Endothelial cell of umbilical vein (primary cell): Measurements from ENCODE around the gene PLPPR2. TPM values are rescaled to one million over a fixed set of nuclear protein-coding genes. Genes with fewer than 3 reads are reported as not detected.

ENCODE experiments used
- BruUV-seq: library from RNA; stranded (reverse); fragments of 400-500 nt; replicated peaks from 2 replicates; lab custom pipeline; 2021; lab: Mats Ljungman, UMichigan
- CTCF ChIA-PET: fragments of 300-600, 350-600 bp; sonication (Branson Sonifier 250); formaldehyde crosslinking; loops from one replicate; lab custom pipeline; 2021; ENCODE audit warnings: antibody characterized with exemption, inconsistent platforms; lab: Charles Lee
- POLR2A ChIA-PET: fragments of 300-600, 350-600 bp; sonication (Branson Sonifier 250); formaldehyde crosslinking; loops from one replicate; lab custom pipeline; 2021; ENCODE audit warnings: antibody characterized with exemption, inconsistent platforms; lab: Charles Lee
- DNase-seq: peaks from one replicate; pipeline ENCODE4 v3.0.0-alpha.2; 2011; ENCODE audit warnings: low read depth, low spot score
- FAIRE-seq: peaks from 2 replicates; lab custom pipeline; 2011; peaks lifted over from hg19 to GRCh38; lab: Jason Lieb, UNC
- H2AFZ ChIP-seq: 2 replicates; pipeline ENCODE4 v1.6.0; 2012; ENCODE audit warnings: low read depth, low read length, control low read depth, inconsistent platforms
- H3K27ac ChIP-seq: 2 replicates; pipeline ENCODE4 v1.5.1; 2011; ENCODE audit warnings: low read depth, mild to moderate bottlenecking, control low read depth, low read length, moderate library complexity; ENCODE audit not compliant: insufficient read depth
- H3K27me3 ChIP-seq, 2 experiments: 2 replicates each; pipeline versions ENCODE4 v1.6.0 to v1.6.1; 2011; ENCODE audit warnings: low read length in 2 of 2, mixed read lengths in 1 of 2; ENCODE audit not compliant: control insufficient read depth in 2 of 2, insufficient read depth in 2 of 2
- H3K36me3 ChIP-seq, 2 experiments: 2 replicates in 1 of 2; 3 replicates in 1 of 2; pipeline ENCODE4 v1.5.1; 2011; ENCODE audit warnings: low read length in 2 of 2, mild to moderate bottlenecking in 1 of 2, moderate library complexity in 1 of 2; ENCODE audit not compliant: control insufficient read depth in 2 of 2, insufficient read depth in 2 of 2; ENCODE audit errors: extremely low read depth in 1 of 2
- H3K4me1 ChIP-seq: 3 replicates; pipeline ENCODE4 v1.5.1; 2011; ENCODE audit warnings: mild to moderate bottlenecking, low read length; ENCODE audit not compliant: control insufficient read depth, insufficient read depth; ENCODE audit errors: extremely low read depth
- H3K4me2 ChIP-seq: 2 replicates; pipeline ENCODE4 v1.6.1; 2011; ENCODE audit warnings: low read length, control low read depth, mixed read lengths; ENCODE audit not compliant: insufficient read depth
- H3K4me3 ChIP-seq, 3 experiments: fragments of 200-600 bp in 1 of 3; sonication (generic), shearing (Covaris generic) in 1 of 3; replicated peaks in 1 of 3; 2 replicates each; pipeline ENCODE4 v1.5.1; 2011 to 2016; ENCODE audit warnings: control low read depth in 3 of 3, low read length in 3 of 3, mild to moderate bottlenecking in 2 of 3, inconsistent platforms in 1 of 3, low read depth in 1 of 3, moderate library complexity in 1 of 3; ENCODE audit not compliant: insufficient read depth in 1 of 3
- H3K79me2 ChIP-seq: 2 replicates; pipeline ENCODE4 v1.6.0; 2012; ENCODE audit warnings: low read length, inconsistent platforms; ENCODE audit not compliant: control insufficient read depth, insufficient read depth
- H3K9ac ChIP-seq: replicated peaks from 2 replicates; pipeline ENCODE3; 2011; ENCODE audit warnings: low read length, control low read depth; ENCODE audit not compliant: insufficient read depth; ENCODE audit errors: extremely low read depth
- H3K9me1 ChIP-seq: replicated peaks from 3 replicates; pipeline ENCODE4 v1.6.0; 2011; ENCODE audit warnings: mild to moderate bottlenecking, low read length; ENCODE audit not compliant: control insufficient read depth, insufficient read depth; ENCODE audit errors: extremely low read depth
- H3K9me3 ChIP-seq: replicated peaks from 2 replicates; pipeline ENCODE4 v1.5.1; 2012; ENCODE audit warnings: low read length, inconsistent platforms; ENCODE audit not compliant: control insufficient read depth, insufficient read depth
- H4K20me1 ChIP-seq: replicated peaks from 2 replicates; pipeline ENCODE3; 2011; ENCODE audit warnings: mild to moderate bottlenecking, low read length; ENCODE audit not compliant: control insufficient read depth, insufficient read depth; ENCODE audit errors: extremely low read depth
- EZH2 ChIP-seq: IDR thresholded peaks from 2 replicates; pipeline ENCODE4 v1.6.1; 2012; ENCODE audit warnings: borderline replicate concordance, low read depth, mild to moderate bottlenecking, moderate library complexity, low read length, inconsistent platforms; ENCODE audit not compliant: severe bottlenecking
- FOS ChIP-seq: IDR thresholded peaks from 2 replicates; pipeline ENCODE4 v1.6.1; 2011; ENCODE audit warnings: mild to moderate bottlenecking, low read length, moderate library complexity, borderline replicate concordance; ENCODE audit not compliant: insufficient read depth
- GATA2 ChIP-seq: IDR thresholded peaks from 2 replicates; pipeline ENCODE4 v1.7.0; 2011; ENCODE audit warnings: low read depth, mild to moderate bottlenecking, moderate library complexity, mixed read lengths, low read length; ENCODE audit not compliant: insufficient read length, insufficient read depth
- JUN ChIP-seq: IDR thresholded peaks from 2 replicates; pipeline ENCODE4 v1.6.1; 2011; ENCODE audit warnings: borderline replicate concordance, low read depth; ENCODE audit not compliant: insufficient read length, insufficient read depth
- MAX ChIP-seq: IDR thresholded peaks from 2 replicates; pipeline ENCODE4 v1.6.1; 2011; ENCODE audit not compliant: insufficient read depth, insufficient read length
- POLR2AphosphoS5 ChIP-seq: IDR thresholded peaks from 2 replicates; pipeline ENCODE4 v1.6.1; 2012; ENCODE audit warnings: low read depth, mild to moderate bottlenecking, control low read depth, low read length, moderate library complexity; ENCODE audit not compliant: insufficient read depth
- dilution Hi-C: fragments of 300-500 bp; cut with MboI; formaldehyde crosslinking; loops from one replicate; pipeline ENCODE4 v1.15.0; 2019; ENCODE audit warnings: low sequenced_read_pairs; ENCODE audit not compliant: extremely low pct_ligation_motif_present
- intact Hi-C: fragments of 100-400 bp; cut with micrococcal nuclease; formaldehyde crosslinking; loops from one replicate; pipeline ENCODE4 v1.10.0; 2022
- polyA plus RNA-seq, 4 experiments: library from polyadenylated mRNA; depleted of rRNA in 3 of 4; stranded (reverse) in 3 of 4; unstranded in 1 of 4; fragments of >200 nt; gene quantifications; 2 replicates each; pipeline versions ENCODE4 v1.2.1 to v1.2.3, GENCODE V29; 2011 to 2012; ENCODE audit warnings: missing spikeins in 1 of 4
- total RNA-seq: library from RNA; stranded (reverse); gene quantifications from 2 replicates; pipeline ENCODE4 v1.2.3, GENCODE V29; 2021
- TF ChIP-seq, protein P1 (sequence below), 2 donors: IDR thresholded peaks; 1 replicate in 1 of 2; 2 replicates in 1 of 2; pipeline ENCODE4 v1.5.1; 2011; ENCODE audit warnings: low read length in 2 of 2, mild to moderate bottlenecking in 2 of 2, moderate library complexity in 2 of 2, control low read depth in 1 of 2, inconsistent platforms in 1 of 2, low read depth in 1 of 2; ENCODE audit not compliant: insufficient read depth in 1 of 2; ENCODE audit errors: extremely low read depth in 1 of 2

PLPPR2 gene
- total and polyA plus RNA-seq, 2 donors (not counting 3 experiments of a cell fraction or from before 2014, with no cell fraction given) = 23.7 to 28.7 TPM

GRCh38 chr19:11400798-11401197 is 45.6 kb downstream of the PLPPR2 start:
- no peaks in the 10 kb centered on the region for H3K9me3 ChIP-seq
- H3K4me2 ChIP-seq = no peak overlapping the region
- dilution Hi-C loops (no loop called here), intact Hi-C loops (no loop called here)
- FAIRE-seq (no peak), DNase-seq (no peak)
- no peaks in the 10 kb centered on the region for H3K9me1 ChIP-seq
- TF ChIP-seq JUN (no peak), GATA2 (no peak), FOS (no peak), MAX (no peak), POLR2AphosphoS5 (no peak), EZH2 (no peak)
- TF ChIP-seq, protein P1, sequence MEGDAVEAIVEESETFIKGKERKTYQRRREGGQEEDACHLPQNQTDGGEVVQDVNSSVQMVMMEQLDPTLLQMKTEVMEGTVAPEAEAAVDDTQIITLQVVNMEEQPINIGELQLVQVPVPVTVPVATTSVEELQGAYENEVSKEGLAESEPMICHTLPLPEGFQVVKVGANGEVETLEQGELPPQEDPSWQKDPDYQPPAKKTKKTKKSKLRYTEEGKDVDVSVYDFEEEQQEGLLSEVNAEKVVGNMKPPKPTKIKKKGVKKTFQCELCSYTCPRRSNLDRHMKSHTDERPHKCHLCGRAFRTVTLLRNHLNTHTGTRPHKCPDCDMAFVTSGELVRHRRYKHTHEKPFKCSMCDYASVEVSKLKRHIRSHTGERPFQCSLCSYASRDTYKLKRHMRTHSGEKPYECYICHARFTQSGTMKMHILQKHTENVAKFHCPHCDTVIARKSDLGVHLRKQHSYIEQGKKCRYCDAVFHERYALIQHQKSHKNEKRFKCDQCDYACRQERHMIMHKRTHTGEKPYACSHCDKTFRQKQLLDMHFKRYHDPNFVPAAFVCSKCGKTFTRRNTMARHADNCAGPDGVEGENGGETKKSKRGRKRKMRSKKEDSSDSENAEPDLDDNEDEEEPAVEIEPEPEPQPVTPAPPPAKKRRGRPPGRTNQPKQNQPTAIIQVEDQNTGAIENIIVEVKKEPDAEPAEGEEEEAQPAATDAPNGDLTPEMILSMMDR (IDR thresholded peaks at IDR 0.05; ENCODE audit: extremely low read depth in 1 of 2, insufficient read depth in 1 of 2, low read depth in 1 of 2, low read length in 2 of 2) = no peak
- no peaks in the 10 kb centered on the region for H3K27me3 ChIP-seq
- no peak overlapping the region for H3K27ac ChIP-seq
- CTCF ChIA-PET = no interaction called here
- no peaks in the 10 kb centered on the region for H4K20me1 ChIP-seq
- BruUV-seq = no TSS peak
- H3K9ac ChIP-seq = no peak overlapping the region
- no peak overlapping the region for H2AFZ ChIP-seq
- no peaks in the 10 kb centered on the region for H3K79me2 ChIP-seq
- no peak overlapping the region for H3K4me3 ChIP-seq
- no peaks in the 10 kb centered on the region for H3K4me1 ChIP-seq
- POLR2A ChIA-PET = no interaction called here
- no peaks in the 10 kb centered on the region for H3K36me3 ChIP-seq
